ENCODE measurements around the gene PARVG. TPM values are rescaled to one million over a fixed set of nuclear protein-coding genes. Genes with fewer than 3 reads are reported as not detected.

The PARVG gene
- polyA plus RNA-seq, 1 donor (not counting 4 experiments of a cell fraction or from before 2014, with no cell fraction given), result not detected

DNA sequence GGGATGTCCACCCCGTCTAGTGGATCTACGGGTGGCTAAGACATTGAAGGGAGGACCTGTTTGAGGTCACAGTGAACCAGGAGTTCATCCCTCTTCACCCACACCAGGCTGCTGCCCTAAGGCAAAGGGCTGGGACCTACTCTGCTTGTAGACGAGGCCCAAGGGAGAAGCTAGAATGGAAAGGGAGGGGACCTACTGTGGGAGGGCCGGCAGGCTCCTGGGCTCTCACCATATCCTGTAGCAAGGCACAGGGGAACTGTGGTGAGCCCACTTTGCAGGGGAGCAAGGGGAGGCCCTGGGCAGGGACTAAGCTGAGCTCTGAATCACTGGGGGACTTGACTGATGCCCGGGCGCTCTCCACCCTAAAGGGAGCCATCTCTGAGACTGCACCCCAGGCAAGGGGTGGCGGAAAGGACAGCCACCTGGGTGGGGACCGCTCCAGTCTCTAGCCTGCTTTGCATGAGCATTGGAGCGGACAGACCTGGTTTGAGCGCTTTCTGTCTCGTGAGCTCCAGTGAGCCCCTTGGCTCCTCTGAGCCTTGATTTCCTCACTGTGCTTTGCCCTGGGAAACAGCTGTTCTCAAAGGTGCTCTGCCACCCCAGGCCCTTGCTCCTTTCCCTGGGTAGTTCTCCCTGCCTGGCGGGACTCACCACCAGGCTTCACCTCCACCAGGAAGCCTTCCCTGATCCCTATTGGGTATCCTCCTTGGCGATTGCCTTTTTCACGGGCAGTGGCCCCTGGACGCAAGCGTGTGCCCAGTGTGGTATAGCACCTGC, 24.2 kb downstream of the PARVG start:
- DNase-seq (ENCODE audit: low read depth, low spot score), result no peak
- H3K9me3 ChIP-seq (ENCODE audit: control insufficient read depth, low read depth, low read length), result no peaks in the 10 kb centered on the region

DNA sequence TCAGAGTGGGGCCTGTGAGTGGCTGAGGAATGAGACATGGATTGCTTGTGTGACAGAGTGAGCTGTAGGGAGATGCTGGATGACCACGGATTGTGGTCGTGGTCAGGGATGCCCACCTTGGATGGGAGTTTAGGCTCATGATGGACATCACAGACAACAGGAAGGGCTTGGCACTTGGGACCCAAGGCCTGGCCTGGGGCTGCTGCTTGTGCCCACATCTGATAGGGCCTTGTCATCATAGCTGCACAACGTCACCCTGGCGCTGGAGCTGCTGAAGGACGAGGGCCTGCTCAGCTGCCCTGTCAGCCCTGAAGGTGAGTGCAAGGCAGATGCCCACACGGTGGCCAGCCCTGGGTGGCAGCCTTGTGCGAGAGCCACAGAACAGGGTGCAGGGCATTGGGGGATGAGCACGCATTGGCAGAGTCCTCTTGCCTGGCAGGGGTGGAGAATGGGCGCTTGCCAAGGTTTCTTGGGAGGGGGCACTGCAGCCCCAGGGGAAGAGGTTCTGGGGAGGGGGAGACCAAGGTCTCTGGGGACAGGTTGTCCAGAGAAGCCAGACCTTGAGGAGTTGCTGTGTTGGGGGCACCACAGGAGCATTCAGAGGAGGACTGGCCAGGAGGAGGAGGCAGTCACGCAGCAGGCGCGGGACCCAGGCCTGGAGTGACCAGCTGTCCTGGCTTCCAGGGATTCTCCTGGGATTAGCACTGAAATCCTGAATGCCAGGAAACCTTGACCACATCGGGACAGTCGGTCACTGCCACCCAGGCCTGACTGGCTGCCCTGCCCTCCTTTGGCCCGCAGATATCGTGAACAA, 25.0 kb downstream of the PARVG start:
- no peak overlapping the region for H3K4me2 ChIP-seq (ENCODE audit: control insufficient read depth, extremely low read depth, insufficient read depth, low read depth, low read length)
- H2AFZ ChIP-seq (ENCODE audit: control insufficient read depth, low read length), result no peak overlapping the region
- no peaks in the 10 kb centered on the region for H3K9me1 ChIP-seq (ENCODE audit: control insufficient read depth, extremely low read depth, insufficient read depth, low read length)
- no peak overlapping the region for H3K4me3 ChIP-seq (ENCODE audit: control insufficient read depth in 2 of 3, extremely low read depth in 1 of 3, insufficient read depth in 2 of 3, low read depth in 1 of 3, low read length in 3 of 3)
- no peaks in the 10 kb centered on the region for H3K36me3 ChIP-seq (ENCODE audit: control insufficient read depth in 2 of 2, extremely low read depth in 1 of 2, insufficient read depth in 2 of 2, low read length in 2 of 2)
- no peak for FAIRE-seq
- dilution Hi-C loops (cut with MboI; ENCODE audit: extremely low pct_ligation_motif_present, low sequenced_read_pairs), result no loop called here
- no peaks in the 10 kb centered on the region for H3K79me2 ChIP-seq (ENCODE audit: control insufficient read depth, insufficient read depth, low read length)
- no peaks in the 10 kb centered on the region for H3K9me3 ChIP-seq (ENCODE audit: control insufficient read depth, low read depth, low read length)
- no peak for TF ChIP-seq EZH2 (IDR thresholded peaks at IDR 0.05; ENCODE audit: low read length)
- TF ChIP-seq, protein P1, sequence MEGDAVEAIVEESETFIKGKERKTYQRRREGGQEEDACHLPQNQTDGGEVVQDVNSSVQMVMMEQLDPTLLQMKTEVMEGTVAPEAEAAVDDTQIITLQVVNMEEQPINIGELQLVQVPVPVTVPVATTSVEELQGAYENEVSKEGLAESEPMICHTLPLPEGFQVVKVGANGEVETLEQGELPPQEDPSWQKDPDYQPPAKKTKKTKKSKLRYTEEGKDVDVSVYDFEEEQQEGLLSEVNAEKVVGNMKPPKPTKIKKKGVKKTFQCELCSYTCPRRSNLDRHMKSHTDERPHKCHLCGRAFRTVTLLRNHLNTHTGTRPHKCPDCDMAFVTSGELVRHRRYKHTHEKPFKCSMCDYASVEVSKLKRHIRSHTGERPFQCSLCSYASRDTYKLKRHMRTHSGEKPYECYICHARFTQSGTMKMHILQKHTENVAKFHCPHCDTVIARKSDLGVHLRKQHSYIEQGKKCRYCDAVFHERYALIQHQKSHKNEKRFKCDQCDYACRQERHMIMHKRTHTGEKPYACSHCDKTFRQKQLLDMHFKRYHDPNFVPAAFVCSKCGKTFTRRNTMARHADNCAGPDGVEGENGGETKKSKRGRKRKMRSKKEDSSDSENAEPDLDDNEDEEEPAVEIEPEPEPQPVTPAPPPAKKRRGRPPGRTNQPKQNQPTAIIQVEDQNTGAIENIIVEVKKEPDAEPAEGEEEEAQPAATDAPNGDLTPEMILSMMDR (optimal IDR thresholded peaks at IDR 0.05 in 1 of 3, IDR thresholded peaks at IDR 0.05 in 1 of 3, conservative IDR thresholded peaks at IDR 0.05 in 1 of 3; ENCODE audit: extremely low read depth in 1 of 3, insufficient read depth in 2 of 3, low read length in 3 of 3), result no peak
- no peak for DNase-seq (ENCODE audit: low read depth, low spot score)
- peaks cover 23% of the 10 kb centered on the region for H3K27me3 ChIP-seq (ENCODE audit: control insufficient read depth, extremely low read depth, insufficient read depth, low read length)
- no peak overlapping the region for H3K27ac ChIP-seq (ENCODE audit: control insufficient read depth, insufficient read depth, low read length)
- H3K4me1 ChIP-seq (ENCODE audit: control insufficient read depth, extremely low read depth, insufficient read depth, low read length), result no peaks in the 10 kb centered on the region
- H4K20me1 ChIP-seq (ENCODE audit: control insufficient read depth, extremely low read depth, insufficient read depth, low read length), result no peaks in the 10 kb centered on the region
- no peak overlapping the region for H3K9ac ChIP-seq (ENCODE audit: control insufficient read depth, extremely low read depth, insufficient read depth, low read length)

More for the DNA sequence above, 24.2 kb downstream of the PARVG start:
- Histone ChIP-seq H3K79me2 (ENCODE audit: control insufficient read depth, insufficient read depth, low read length) (no peaks in the 10 kb centered on the region), H3K4me2 (ENCODE audit: control insufficient read depth, extremely low read depth, insufficient read depth, low read depth, low read length) (no peak overlapping the region), H4K20me1 (ENCODE audit: control insufficient read depth, extremely low read depth, insufficient read depth, low read length) (no peaks in the 10 kb centered on the region), H3K4me1 (ENCODE audit: control insufficient read depth, extremely low read depth, insufficient read depth, low read length) (no peaks in the 10 kb centered on the region), H3K27ac (ENCODE audit: control insufficient read depth, insufficient read depth, low read length) (no peak overlapping the region), H3K27me3 (ENCODE audit: control insufficient read depth, extremely low read depth, insufficient read depth, low read length) (peaks cover 23% of the 10 kb centered on the region), H2AFZ (ENCODE audit: control insufficient read depth, low read length) (no peak overlapping the region), H3K4me3 (ENCODE audit: control insufficient read depth in 2 of 3, extremely low read depth in 1 of 3, insufficient read depth in 2 of 3, low read depth in 1 of 3, low read length in 3 of 3) (no peak overlapping the region), H3K9me1 (ENCODE audit: control insufficient read depth, extremely low read depth, insufficient read depth, low read length) (no peaks in the 10 kb centered on the region), H3K9ac (ENCODE audit: control insufficient read depth, extremely low read depth, insufficient read depth, low read length) (no peak overlapping the region), H3K36me3 (ENCODE audit: control insufficient read depth in 2 of 2, extremely low read depth in 1 of 2, insufficient read depth in 2 of 2, low read length in 2 of 2) (no peaks in the 10 kb centered on the region)
- dilution Hi-C loops (cut with MboI; ENCODE audit: extremely low pct_ligation_motif_present, low sequenced_read_pairs), result no loop called here
- no peak for FAIRE-seq
- TF ChIP-seq, protein P1 (optimal IDR thresholded peaks at IDR 0.05 in 1 of 3, IDR thresholded peaks at IDR 0.05 in 1 of 3, conservative IDR thresholded peaks at IDR 0.05 in 1 of 3; ENCODE audit: extremely low read depth in 1 of 3, insufficient read depth in 2 of 3, low read length in 3 of 3), result no peak
- TF ChIP-seq EZH2 (IDR thresholded peaks at IDR 0.05; ENCODE audit: low read length), result no peak

Measured in keratinocyte (primary cell).